Mesenchymal stem cell (in vitro differentiated cells and primary cell): Measurements from ENCODE around the gene EXOSC7.
"Not testable (repeated sequence)": the region's sequence is repeated elsewhere in the genome, so short reads cannot be mapped to it uniquely, and the experiment has no call there.

Source experiments
- DNase-seq: peaks from one replicate; pipeline ENCODE4 v3.0.0-alpha.2; 2013
- H2AFZ ChIP-seq: one replicate; pipeline ENCODE4 v1.6.1; 2013; ENCODE audit warnings: low read depth, mild to moderate bottlenecking, control low read depth, inconsistent platforms, low read length, moderate library complexity
- H2AK5ac ChIP-seq: 2 replicates; pipeline ENCODE4 v1.6.1; 2013; ENCODE audit warnings: low read length, moderate library complexity, mild to moderate bottlenecking, inconsistent platforms; ENCODE audit not compliant: severe bottlenecking
- H2BK120ac ChIP-seq: one replicate; pipeline ENCODE4 v1.6.1; 2013; ENCODE audit warnings: low read depth, mild to moderate bottlenecking, inconsistent platforms, low read length, moderate library complexity
- H2BK12ac ChIP-seq, 2 experiments: one replicate each; pipeline ENCODE4 v1.6.1; 2013; ENCODE audit warnings: inconsistent platforms in 2 of 2, low read length in 2 of 2, mild to moderate bottlenecking in 2 of 2, moderate library complexity in 2 of 2, control low read depth in 1 of 2
- H2BK15ac ChIP-seq: one replicate; pipeline ENCODE4 v1.6.1; 2013; ENCODE audit warnings: mild to moderate bottlenecking, low read depth, inconsistent platforms; ENCODE audit not compliant: poor library complexity, severe bottlenecking
- H2BK5ac ChIP-seq: 2 replicates; pipeline ENCODE4 v1.6.1; 2013; ENCODE audit warnings: low read depth, mild to moderate bottlenecking, low read length, control low read depth, inconsistent platforms; ENCODE audit not compliant: poor library complexity, severe bottlenecking
- H3K14ac ChIP-seq, 2 experiments: one replicate each; pipeline ENCODE4 v1.6.1; 2013; ENCODE audit warnings: inconsistent platforms in 2 of 2, low read length in 2 of 2, control low read depth in 1 of 2, mild to moderate bottlenecking in 1 of 2, moderate library complexity in 1 of 2
- H3K18ac ChIP-seq, 2 experiments: one replicate each; pipeline ENCODE4 v1.6.1; 2013; ENCODE audit warnings: inconsistent platforms in 2 of 2, low read length in 2 of 2, control low read depth in 1 of 2, low read depth in 1 of 2, mild to moderate bottlenecking in 1 of 2
- H3K23ac ChIP-seq, 2 experiments: one replicate each; pipeline ENCODE4 v1.6.1; 2013; ENCODE audit warnings: inconsistent platforms in 2 of 2, low read length in 2 of 2, mild to moderate bottlenecking in 2 of 2, moderate library complexity in 2 of 2, control low read depth in 1 of 2
- H3K27ac ChIP-seq: 2 replicates; pipeline ENCODE4 v1.5.1; 2013; ENCODE audit warnings: mild to moderate bottlenecking, moderate library complexity, low read length, control low read depth, inconsistent platforms; ENCODE audit not compliant: poor library complexity, severe bottlenecking
- H3K27me3 ChIP-seq, 2 experiments: 2 replicates each; pipeline versions ENCODE4 v1.6.1 to v1.7.0; 2013; ENCODE audit warnings: low read length in 2 of 2, mild to moderate bottlenecking in 2 of 2, moderate library complexity in 2 of 2, control low read depth in 1 of 2, inconsistent platforms in 1 of 2; ENCODE audit not compliant: control insufficient read depth in 1 of 2, insufficient read depth in 1 of 2
- H3K36me3 ChIP-seq, 2 experiments: 2 replicates each; pipeline versions ENCODE4 v1.6.1 to v1.7.0; 2013; ENCODE audit warnings: low read length in 2 of 2, control low read depth in 1 of 2, inconsistent platforms in 1 of 2, low read depth in 1 of 2, mild to moderate bottlenecking in 1 of 2; ENCODE audit not compliant: insufficient read depth in 2 of 2, control insufficient read depth in 1 of 2
- H3K4ac ChIP-seq, 2 experiments: one replicate each; pipeline ENCODE4 v1.6.1; 2013; ENCODE audit warnings: inconsistent platforms in 2 of 2, low read length in 2 of 2, mild to moderate bottlenecking in 2 of 2, moderate library complexity in 2 of 2, control low read depth in 1 of 2, low read depth in 1 of 2
- H3K4me1 ChIP-seq: 2 replicates; pipeline ENCODE4 v1.6.1; 2013; ENCODE audit warnings: low read depth, low read length, control low read depth; ENCODE audit not compliant: control insufficient read depth, insufficient read depth
- H3K4me2 ChIP-seq: 2 replicates; pipeline ENCODE4 v1.6.1; 2013; ENCODE audit warnings: low read length, mild to moderate bottlenecking, inconsistent platforms; ENCODE audit not compliant: poor library complexity, severe bottlenecking
- H3K4me3 ChIP-seq, 2 experiments: 2 replicates each; pipeline versions ENCODE4 v1.5.1 to v1.7.0; 2013; ENCODE audit warnings: low read length in 2 of 2, mild to moderate bottlenecking in 2 of 2, control low read depth in 1 of 2, low read depth in 1 of 2; ENCODE audit not compliant: insufficient read depth in 1 of 2
- H3K79me1 ChIP-seq: replicated peaks from 2 replicates; pipeline ENCODE4 v1.6.1; 2013; ENCODE audit warnings: mild to moderate bottlenecking, control low read depth, low read length, inconsistent platforms; ENCODE audit not compliant: poor library complexity, severe bottlenecking
- H3K9ac ChIP-seq: 2 replicates; pipeline ENCODE4 v1.7.0; 2013; ENCODE audit warnings: mild to moderate bottlenecking, low read length, moderate library complexity
- H3K9me3 ChIP-seq: 2 replicates; pipeline ENCODE4 v1.7.0; 2013; ENCODE audit warnings: mild to moderate bottlenecking, low read length; ENCODE audit not compliant: control insufficient read depth
- H4K8ac ChIP-seq: one replicate; pipeline ENCODE4 v1.6.1; 2013; ENCODE audit warnings: inconsistent platforms, mild to moderate bottlenecking, low read length, moderate library complexity
- H4K91ac ChIP-seq: one replicate; pipeline ENCODE4 v1.6.1; 2013; ENCODE audit warnings: mild to moderate bottlenecking, low read length, inconsistent platforms
- WGBS: methylation state at CpG from one replicate; pipeline ENCODE4 v1.1.7; 2013; ENCODE audit warnings: mixed read lengths; 5-methylcytosine and 5-hydroxymethylcytosine counted together

EXOSC7 gene

GRCh38 chr3:45048244-45048643 lies 72.2 kb downstream of the EXOSC7 start:
- Histone ChIP-seq H3K4ac (no peak overlapping the region), H3K23ac (peak overlapping the region in 1 of 2 experiments; percentile 62), H3K79me1 (no peaks in the 10 kb centered on the region), H2BK120ac (no peak overlapping the region), H2BK15ac (no peak overlapping the region), H2AFZ (no peak overlapping the region), H3K4me1 (peaks cover 3% of the 10 kb centered on the region), H4K8ac (no peak overlapping the region), H3K9me3 (no peaks in the 10 kb centered on the region), H3K27me3 (no peaks in the 10 kb centered on the region), H3K27ac (no peak overlapping the region), H2AK5ac (no peak overlapping the region), H2BK5ac (no peak overlapping the region), H3K14ac (peak overlapping the region in 1 of 2 experiments; percentile 76), H3K4me2 (no peak overlapping the region), H3K18ac (no peak overlapping the region), H3K4me3 (no peak overlapping the region), H3K9ac (peak overlapping the region; percentile 44), H4K91ac (no peak overlapping the region), H2BK12ac (peak overlapping the region in 1 of 2 experiments; percentile 55), H3K36me3 (no peaks in the 10 kb centered on the region)
- WGBS = 88% methylated on average over 4 of the region's 4 CpGs
- DNase-seq = no peak

GRCh38 chr3:45049807-45050206 lies 73.8 kb downstream of the EXOSC7 start:
- no peaks in the 10 kb centered on the region for H3K4me1 ChIP-seq
- H2AK5ac ChIP-seq = no peak overlapping the region
- no peak overlapping the region for H2BK15ac ChIP-seq
- H3K23ac ChIP-seq = no peak overlapping the region
- H3K14ac ChIP-seq = no peak overlapping the region
- no peak overlapping the region for H2BK120ac ChIP-seq
- no peak overlapping the region for H4K91ac ChIP-seq
- H3K79me1 ChIP-seq = no peaks in the 10 kb centered on the region
- 93% methylated on average over 4 of the region's 4 CpGs for WGBS
- no peak overlapping the region for H3K27ac ChIP-seq
- H3K36me3 ChIP-seq = no peaks in the 10 kb centered on the region
- no peak overlapping the region for H4K8ac ChIP-seq
- no peaks in the 10 kb centered on the region for H3K27me3 ChIP-seq
- H2AFZ ChIP-seq = no peak overlapping the region
- H3K18ac ChIP-seq = no peak overlapping the region
- no peak overlapping the region for H3K4me3 ChIP-seq
- peak overlapping the region; percentile 4 for H2BK5ac ChIP-seq
- H2BK12ac ChIP-seq = peak overlapping the region in 1 of 2 experiments; percentile 44
- no peak overlapping the region for H3K9ac ChIP-seq
- no peaks in the 10 kb centered on the region for H3K9me3 ChIP-seq
- DNase-seq = no peak
- H3K4me2 ChIP-seq = no peak overlapping the region
- H3K4ac ChIP-seq = no peak overlapping the region

- 89% methylated on average over 6 of the region's 6 CpGs for WGBS
- Histone ChIP-seq H3K9me3 (no peaks in the 10 kb centered on the region), H2BK5ac (no peak overlapping the region), H4K8ac (peak overlapping the region; percentile 52), H3K4me3 (no peak overlapping the region), H3K36me3 (no peaks in the 10 kb centered on the region), H2AFZ (no peak overlapping the region), H3K4ac (no peak overlapping the region), H3K9ac (no peak overlapping the region), H3K27me3 (no peaks in the 10 kb centered on the region), H3K18ac (peak overlapping the region; percentile 7 to 67), H3K14ac (no peak overlapping the region), H3K23ac (no peak overlapping the region), H4K91ac (peak overlapping the region; percentile 88), H2BK120ac (no peak overlapping the region), H3K4me2 (no peak overlapping the region), H3K27ac (no peak overlapping the region), H3K79me1 (no peaks in the 10 kb centered on the region), H2AK5ac (no peak overlapping the region), H2BK15ac (peak overlapping the region; percentile 92), H2BK12ac (peak overlapping the region; percentile 11 to 18), H3K4me1 (peaks cover 7% of the 10 kb centered on the region)
- no peak for DNase-seq
Observed at GRCh38 chr3:45051685-45052084, 75.6 kb downstream of the EXOSC7 start.

- Histone ChIP-seq H3K9ac (peak overlapping the region; percentile 74), H3K4me1 (peaks cover 12% of the 10 kb centered on the region), H3K18ac (peak overlapping the region in 1 of 2 experiments; percentile 16)
- not testable (repeated sequence) for H4K8ac ChIP-seq, H2BK12ac ChIP-seq, H2BK5ac ChIP-seq, H3K14ac ChIP-seq, H3K36me3 ChIP-seq, H3K4me2 ChIP-seq, H2AFZ ChIP-seq, H2BK15ac ChIP-seq, H4K91ac ChIP-seq, H3K79me1 ChIP-seq, H2BK120ac ChIP-seq, H3K4ac ChIP-seq, H3K27ac ChIP-seq, H3K27me3 ChIP-seq, H2AK5ac ChIP-seq, H3K4me3 ChIP-seq, DNase-seq, H3K9me3 ChIP-seq, H3K23ac ChIP-seq
- 33% methylated on average over 1 of the region's 1 CpG for WGBS
Observed at GRCh38 chr3:45053805-45054195, 77.8 kb downstream of the EXOSC7 start.
